Karpas-422 (cell line): Measurements from ENCODE around the gene CARS2. TPM values are rescaled to one million over a fixed set of nuclear protein-coding genes. Genes with fewer than 3 reads are reported as not detected.
"Not testable (repeated sequence)": the region's sequence is repeated elsewhere in the genome, so short reads cannot be mapped to it uniquely, and the experiment has no call there.

Experiments
- DNase-seq: peaks from one replicate; pipeline ENCODE4 v3.0.0-alpha.2; 2015
- H2AFZ ChIP-seq: fragments of 200-600 bp; sonication (generic); 2 replicates; pipeline ENCODE4 v1.6.1; 2014; ENCODE audit warnings: antibody characterized with exemption, low read length, mixed read lengths
- H3K27ac ChIP-seq: fragments of 200-600 bp; sonication (generic); 2 replicates; pipeline ENCODE4 v1.5.1; 2014; ENCODE audit warnings: mild to moderate bottlenecking, low read length, moderate library complexity
- H3K27me3 ChIP-seq: fragments of 200-600 bp; sonication (generic); 2 replicates; pipeline ENCODE4 v1.6.1; 2014; ENCODE audit warnings: low read length, mixed read lengths
- H3K36me3 ChIP-seq: fragments of 200-600 bp; sonication (generic); 2 replicates; pipeline ENCODE4 v1.6.1; 2014; ENCODE audit warnings: low read length, mixed read lengths; ENCODE audit not compliant: insufficient read depth
- H3K4me1 ChIP-seq: fragments of 200-600 bp; sonication (generic); 2 replicates; pipeline ENCODE4 v1.6.1; 2014; ENCODE audit warnings: mild to moderate bottlenecking, low read length, mixed read lengths
- H3K4me2 ChIP-seq: fragments of 200-600 bp; sonication (generic); 2 replicates; pipeline ENCODE4 v1.6.1; 2014; ENCODE audit warnings: low read length, low read depth, mild to moderate bottlenecking; ENCODE audit not compliant: poor library complexity, severe bottlenecking
- H3K4me3 ChIP-seq: fragments of 200-600 bp; sonication (generic); 2 replicates; pipeline ENCODE4 v1.5.1; 2014; ENCODE audit warnings: mild to moderate bottlenecking, antibody characterized with exemption, low read length, mixed read lengths
- H3K79me2 ChIP-seq: fragments of 200-600 bp; sonication (generic); 2 replicates; pipeline ENCODE4 v1.6.1; 2014; ENCODE audit warnings: mild to moderate bottlenecking, low read length, mixed read lengths
- H3K9ac ChIP-seq: fragments of 200-600 bp; sonication (generic); 2 replicates; pipeline ENCODE4 v1.6.0; 2014; ENCODE audit warnings: low read length
- H3K9me2 ChIP-seq: fragments of 200-600 bp; sonication (generic), shearing (Covaris generic); replicated peaks from 2 replicates; pipeline ENCODE4 v1.6.0; 2014; ENCODE audit warnings: mild to moderate bottlenecking, low read length, moderate library complexity; ENCODE audit not compliant: insufficient read depth
- H3K9me3 ChIP-seq: fragments of 300-700, 200-600 bp; sonication (generic); 2 replicates; pipeline ENCODE4 v1.6.1; 2014; ENCODE audit warnings: low read length, mixed read lengths
- H4K20me1 ChIP-seq: fragments of 200-600 bp; sonication (generic); 2 replicates; pipeline ENCODE4 v1.6.1; 2014; ENCODE audit warnings: mild to moderate bottlenecking, antibody characterized with exemption, low read length, low read depth; ENCODE audit not compliant: insufficient read depth
- total RNA-seq: library from RNA; depleted of rRNA; stranded (reverse); fragments of >200 nt; shearing (Covaris generic); gene quantifications from 2 replicates; pipeline ENCODE4 v1.2.3, GENCODE V29; 2014; ENCODE audit warnings: low replicate concordance

Gene CARS2
- total RNA-seq, 1 experiment from 2014 or later = 48.2 TPM

GRCh38 chr13:110636701-110637201 is 69.2 kb downstream of the CARS2 start:
- peaks cover 14% of the 10 kb centered on the region; the same call in 1 of the 2 replicates for H3K36me3 ChIP-seq
- H3K4me2 ChIP-seq = no peak overlapping the region
- H3K79me2 ChIP-seq = peaks cover 20% of the 10 kb centered on the region
- H3K27ac ChIP-seq = no peak overlapping the region
- no peaks in the 10 kb centered on the region for H3K9me2 ChIP-seq
- no peak overlapping the region for H3K9ac ChIP-seq
- H2AFZ ChIP-seq = no peak overlapping the region
- peaks cover 25% of the 10 kb centered on the region; the same call in 1 of the 2 replicates for H4K20me1 ChIP-seq
- H3K4me1 ChIP-seq = no peaks in the 10 kb centered on the region
- H3K9me3 ChIP-seq = no peaks in the 10 kb centered on the region
- H3K4me3 ChIP-seq = no peak overlapping the region
- DNase-seq = no peak
- H3K27me3 ChIP-seq = no peaks in the 10 kb centered on the region

- Histone ChIP-seq H3K27ac (no peak overlapping the region), H2AFZ (no peak overlapping the region), H3K4me3 (no peak overlapping the region), H3K9me2 (no peaks in the 10 kb centered on the region), H3K79me2 (peaks cover 27% of the 10 kb centered on the region), H3K36me3 (peaks cover 20% of the 10 kb centered on the region; the same call in 1 of the 2 replicates), H3K27me3 (no peaks in the 10 kb centered on the region), H3K4me2 (no peak overlapping the region), H3K9me3 (no peaks in the 10 kb centered on the region), H3K4me1 (no peaks in the 10 kb centered on the region), H3K9ac (no peak overlapping the region), H4K20me1 (peaks cover 25% of the 10 kb centered on the region; the same call in 1 of the 2 replicates)
- no peak for DNase-seq
Measured at GRCh38 chr13:110636053-110636475, 69.9 kb downstream of the CARS2 start.

DNA sequence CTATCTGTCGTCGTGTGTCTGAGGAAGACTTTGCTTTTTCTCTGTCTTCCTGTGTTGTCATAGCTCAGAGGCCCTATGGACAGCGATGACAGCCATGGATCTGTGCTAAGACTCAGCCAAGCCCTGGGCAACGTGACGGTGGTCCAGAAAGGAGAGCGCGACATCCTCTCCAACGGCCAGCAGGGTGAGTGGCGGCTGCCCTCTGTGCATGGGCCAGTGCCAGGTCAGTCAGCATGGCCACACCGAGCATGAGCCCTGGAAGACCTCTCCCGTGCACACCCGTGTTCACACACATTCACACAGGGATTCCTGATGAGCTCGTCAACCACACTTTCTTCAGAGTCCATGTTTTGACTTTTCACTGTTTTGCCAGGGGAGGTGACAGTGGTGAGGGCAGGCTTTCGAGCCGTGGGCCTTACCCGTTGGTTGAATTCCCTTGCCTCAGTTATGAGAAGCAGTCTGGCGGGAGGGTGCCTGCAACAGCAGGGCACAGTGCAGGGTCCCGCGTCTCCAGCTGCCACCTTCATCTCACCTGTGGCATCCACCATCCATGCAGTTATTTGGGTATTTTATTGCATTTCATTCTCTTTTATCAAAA is 70.4 kb downstream of the CARS2 start:
- Histone ChIP-seq H3K9me2 (no peaks in the 10 kb centered on the region), H4K20me1 (peaks cover 29% of the 10 kb centered on the region; the same call in 1 of the 2 replicates), H3K4me1 (no peaks in the 10 kb centered on the region), H3K4me3 (no peak overlapping the region), H3K9ac (no peak overlapping the region), H3K79me2 (peaks cover 33% of the 10 kb centered on the region), H3K27ac (no peak overlapping the region), H3K9me3 (no peaks in the 10 kb centered on the region), H3K36me3 (peaks cover 20% of the 10 kb centered on the region; the same call in 1 of the 2 replicates), H3K27me3 (no peaks in the 10 kb centered on the region), H2AFZ (no peak overlapping the region), H3K4me2 (no peak overlapping the region)
- DNase-seq = no peak

DNA sequence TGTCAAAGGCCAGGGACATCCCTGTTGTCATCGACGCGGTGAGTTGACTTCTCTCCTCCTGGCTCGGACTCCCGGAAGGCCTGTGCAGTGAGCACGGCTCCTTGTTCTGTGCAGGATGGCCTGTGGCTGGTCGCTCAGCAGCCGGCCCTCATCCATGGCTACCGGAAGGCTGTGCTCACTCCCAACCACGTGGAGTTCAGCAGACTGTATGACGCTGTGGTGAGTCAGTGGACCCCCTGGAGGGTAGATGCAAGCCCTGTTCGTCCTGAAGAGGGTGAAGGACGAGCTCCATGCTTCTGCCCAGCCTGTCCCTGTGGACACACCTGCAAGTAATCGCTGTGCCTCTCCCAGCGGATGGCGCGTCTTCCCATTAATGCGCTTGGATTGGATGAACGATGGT is 71.4 kb downstream of the CARS2 start:
- Histone ChIP-seq H3K9me2 (no peaks in the 10 kb centered on the region), H3K9ac (no peak overlapping the region), H3K79me2 (peaks cover 42% of the 10 kb centered on the region), H3K36me3 (peaks cover 15% of the 10 kb centered on the region; the same call in 1 of the 2 replicates), H3K4me3 (no peak overlapping the region), H3K4me2 (no peak overlapping the region), H3K4me1 (no peaks in the 10 kb centered on the region), H4K20me1 (peaks cover 28% of the 10 kb centered on the region; the same call in 1 of the 2 replicates), H3K27me3 (no peaks in the 10 kb centered on the region), H2AFZ (no peak overlapping the region), H3K27ac (no peak overlapping the region), H3K9me3 (no peaks in the 10 kb centered on the region)
- DNase-seq = no peak

- Histone ChIP-seq H3K4me3 (no peak overlapping the region), H2AFZ (no peak overlapping the region), H3K27me3 (no peaks in the 10 kb centered on the region), H3K9me3 (no peaks in the 10 kb centered on the region), H3K9me2 (no peaks in the 10 kb centered on the region), H3K4me1 (no peaks in the 10 kb centered on the region), H4K20me1 (peaks cover 28% of the 10 kb centered on the region; the same call in 1 of the 2 replicates), H3K4me2 (no peak overlapping the region), H3K36me3 (peaks cover 15% of the 10 kb centered on the region; the same call in 1 of the 2 replicates), H3K79me2 (peaks cover 50% of the 10 kb centered on the region), H3K9ac (no peak overlapping the region), H3K27ac (no peak overlapping the region)
- no peak for DNase-seq
Measured at GRCh38 chr13:110633776-110634175, 72.1 kb downstream of the CARS2 start.

DNA sequence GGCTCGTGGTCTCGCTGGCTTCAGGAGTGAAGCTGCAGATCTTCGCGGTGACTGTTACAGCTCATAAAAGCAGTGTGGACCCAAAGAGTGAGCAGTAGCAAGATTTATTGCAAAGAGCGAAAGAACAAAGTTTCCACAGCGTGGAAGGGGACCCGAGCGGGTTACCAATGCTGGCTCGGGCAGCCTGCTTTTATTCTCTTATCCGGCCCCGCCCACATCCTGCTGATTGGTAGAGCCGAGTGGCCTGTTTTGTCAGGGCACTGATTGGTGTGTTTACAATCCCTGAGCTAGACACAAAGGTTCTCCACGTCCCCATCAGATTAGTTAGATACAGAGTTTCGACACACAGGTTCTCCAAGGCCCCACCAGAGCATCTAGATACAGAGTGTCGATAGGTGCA is 73.7 kb downstream of the CARS2 start:
- H3K79me2 ChIP-seq = peaks cover 65% of the 10 kb centered on the region
- H3K36me3 ChIP-seq = peaks cover 19% of the 10 kb centered on the region; the same call in 1 of the 2 replicates
- not testable (repeated sequence) for H2AFZ ChIP-seq, H3K4me3 ChIP-seq, H3K27ac ChIP-seq, H3K27me3 ChIP-seq, H3K9me2 ChIP-seq, H3K9me3 ChIP-seq, H3K4me1 ChIP-seq, H3K4me2 ChIP-seq, DNase-seq, H3K9ac ChIP-seq
- peaks cover 28% of the 10 kb centered on the region; the same call in 1 of the 2 replicates for H4K20me1 ChIP-seq

- no peaks in the 10 kb centered on the region for H3K27me3 ChIP-seq
- no peaks in the 10 kb centered on the region for H3K9me3 ChIP-seq
- no peak for DNase-seq
- H3K9me2 ChIP-seq = no peaks in the 10 kb centered on the region
- no peaks in the 10 kb centered on the region for H3K4me1 ChIP-seq
- H3K79me2 ChIP-seq = peaks cover 75% of the 10 kb centered on the region
- no peak overlapping the region for H2AFZ ChIP-seq
- no peak overlapping the region for H3K4me2 ChIP-seq
- H3K4me3 ChIP-seq = no peak overlapping the region
- H3K27ac ChIP-seq = no peak overlapping the region
- peaks cover 28% of the 10 kb centered on the region; the same call in 1 of the 2 replicates for H4K20me1 ChIP-seq
- H3K36me3 ChIP-seq = peaks cover 14% of the 10 kb centered on the region; the same call in 1 of the 2 replicates
- no peak overlapping the region for H3K9ac ChIP-seq
Measured at GRCh38 chr13:110630566-110631119, 75.3 kb downstream of the CARS2 start.

DNA sequence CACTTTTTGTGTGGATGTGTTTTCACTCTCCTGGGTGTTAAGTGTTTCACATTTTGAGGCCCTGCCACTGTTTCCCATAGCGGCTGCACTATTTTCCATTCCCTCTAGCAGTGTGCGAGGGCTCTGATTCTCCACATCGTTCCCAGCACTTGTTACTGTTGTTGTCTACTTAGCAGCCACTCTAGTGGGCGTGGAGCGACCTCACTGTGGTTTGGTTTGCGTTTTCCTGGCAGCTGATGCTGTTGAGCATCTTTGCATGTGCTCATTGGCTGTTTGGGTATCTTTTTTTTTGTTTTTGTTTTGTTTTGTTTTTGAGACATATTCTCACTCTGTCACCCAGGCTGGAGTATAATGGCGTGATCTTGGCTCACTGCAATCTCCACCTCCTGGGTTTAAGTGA is 76.2 kb downstream of the CARS2 start:
- Histone ChIP-seq H3K36me3 (peaks cover 14% of the 10 kb centered on the region; the same call in 1 of the 2 replicates), H3K4me1 (no peaks in the 10 kb centered on the region), H3K27me3 (no peaks in the 10 kb centered on the region), H3K9ac (no peak overlapping the region), H2AFZ (no peak overlapping the region), H3K27ac (no peak overlapping the region), H3K4me3 (no peak overlapping the region), H3K9me2 (no peaks in the 10 kb centered on the region), H3K79me2 (peaks cover 80% of the 10 kb centered on the region), H3K9me3 (no peaks in the 10 kb centered on the region), H4K20me1 (peaks cover 30% of the 10 kb centered on the region; the same call in 1 of the 2 replicates), H3K4me2 (no peak overlapping the region)
- no peak for DNase-seq
